ENCODE results near the gene SEC22C. TPM values are rescaled to one million over a fixed set of nuclear protein-coding genes. Genes with fewer than 3 reads are reported as not detected.

Gene SEC22C
- total and polyA plus RNA-seq, 2 of the 4 experiments (the other 2 are of a cell fraction) = 24.0 to 43.9 TPM

DNA sequence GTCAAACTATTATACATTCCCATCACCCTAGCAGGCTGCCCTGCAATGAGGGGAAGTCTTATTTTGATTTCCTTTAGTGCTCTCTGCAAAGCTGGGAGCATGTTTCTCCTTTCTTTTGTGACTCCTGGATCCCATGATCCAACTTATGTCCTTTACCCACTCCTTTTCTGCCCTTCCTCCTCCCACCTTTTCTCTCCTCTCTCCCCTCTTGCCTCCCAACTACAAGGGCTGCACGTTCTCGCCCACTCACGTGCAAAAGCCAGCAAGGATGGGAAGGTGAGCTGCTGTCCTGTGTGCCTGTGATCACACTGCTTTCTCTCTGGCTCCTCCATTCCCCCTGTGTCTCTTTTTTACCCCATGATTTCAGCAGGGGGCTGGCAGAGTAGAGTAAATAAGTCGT lies 73.2 kb downstream of the SEC22C start:
- Histone ChIP-seq H4K20me1 (ENCODE audit: insufficient read depth, low read length) (no peaks in the 10 kb centered on the region), H2AK5ac (ENCODE audit: low read depth, low read length) (no peak overlapping the region), H4K8ac (ENCODE audit: low read depth in 2 of 2, low read length in 2 of 2) (no peak overlapping the region), H2AK9ac (replicated peaks; ENCODE audit: low read depth, low read length, poor library complexity) (no peak overlapping the region), H3K4me3 (ENCODE audit: insufficient read depth, low read depth, low read length) (no peak overlapping the region), H3K14ac (replicated peaks; ENCODE audit: low read depth, low read length) (no peak overlapping the region), H3K36me3 (ENCODE audit: control insufficient read depth, insufficient read depth, low read length) (no peaks in the 10 kb centered on the region), H3K9me1 (ENCODE audit: insufficient read depth, low read length) (no peaks in the 10 kb centered on the region), H3K9me3 (ENCODE audit: control insufficient read depth, insufficient read depth, low read length) (no peaks in the 10 kb centered on the region), H3K9ac (ENCODE audit: low read depth, low read length) (no peak overlapping the region), H4K5ac (ENCODE audit: low read depth, low read length) (no peak overlapping the region), H3K27me3 (ENCODE audit: control insufficient read depth, insufficient read depth, low read length) (peaks cover 33% of the 10 kb centered on the region), H3K18ac (ENCODE audit: low read depth, low read length) (no peak overlapping the region), H2AFZ (replicated peaks; ENCODE audit: low read length, poor library complexity) (no peak overlapping the region), H3K56ac (ENCODE audit: extremely low read depth, insufficient read depth, low read length) (no peak overlapping the region), H3K4me1 (ENCODE audit: control insufficient read depth, insufficient read depth, low read length) (no peaks in the 10 kb centered on the region), H4K91ac (ENCODE audit: insufficient read depth, low read depth, low read length) (no peak overlapping the region), H2BK5ac (ENCODE audit: low read depth, low read length, poor library complexity, severe bottlenecking) (no peak overlapping the region), H3K4ac (ENCODE audit: low read depth, low read length) (no peak overlapping the region), H3K4me2 (ENCODE audit: low read depth, low read length) (no peak overlapping the region), H3K23ac (ENCODE audit: low read depth, low read length) (no peak overlapping the region), H2BK15ac (ENCODE audit: low read depth, low read length) (no peak overlapping the region), H3K27ac (ENCODE audit: insufficient read depth, low read length) (no peak overlapping the region), H2BK120ac (ENCODE audit: low read depth, low read length) (no peak overlapping the region), H2BK20ac (ENCODE audit: low read depth, low read length) (no peak overlapping the region), H3K79me1 (ENCODE audit: low read depth in 1 of 2, low read length in 2 of 2) (no peaks in the 10 kb centered on the region)
- TF ChIP-seq, protein P1, sequence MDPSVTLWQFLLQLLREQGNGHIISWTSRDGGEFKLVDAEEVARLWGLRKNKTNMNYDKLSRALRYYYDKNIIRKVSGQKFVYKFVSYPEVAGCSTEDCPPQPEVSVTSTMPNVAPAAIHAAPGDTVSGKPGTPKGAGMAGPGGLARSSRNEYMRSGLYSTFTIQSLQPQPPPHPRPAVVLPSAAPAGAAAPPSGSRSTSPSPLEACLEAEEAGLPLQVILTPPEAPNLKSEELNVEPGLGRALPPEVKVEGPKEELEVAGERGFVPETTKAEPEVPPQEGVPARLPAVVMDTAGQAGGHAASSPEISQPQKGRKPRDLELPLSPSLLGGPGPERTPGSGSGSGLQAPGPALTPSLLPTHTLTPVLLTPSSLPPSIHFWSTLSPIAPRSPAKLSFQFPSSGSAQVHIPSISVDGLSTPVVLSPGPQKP (IDR thresholded peaks at IDR 0.05; ENCODE audit: borderline replicate concordance, low read depth, low read length) = no peak
- TF ChIP-seq SMC3 (IDR thresholded peaks at IDR 0.05; ENCODE audit: low read depth, low read length) (no peak), MAFK (IDR thresholded peaks at IDR 0.05; ENCODE audit: low read depth, low read length) (no peak), CHD1 (IDR thresholded peaks at IDR 0.05; ENCODE audit: low read depth, low read length) (no peak), FOS (IDR thresholded peaks at IDR 0.05; ENCODE audit: low read depth, low read length) (no peak), RAD21 (IDR thresholded peaks at IDR 0.05; ENCODE audit: low read length) (no peak), BHLHE40 (IDR thresholded peaks at IDR 0.05; ENCODE audit: low read depth, low read length) (no peak), RCOR1 (IDR thresholded peaks at IDR 0.05; ENCODE audit: insufficient replicate concordance, low read length) (no peak), CEBPB (IDR thresholded peaks at IDR 0.05; ENCODE audit: low read depth, low read length) (no peak), POLR2A (IDR thresholded peaks at IDR 0.05; ENCODE audit: low read depth, low read length) (no peak), NFE2L2 (IDR thresholded peaks at IDR 0.05; ENCODE audit: low read depth, low read length) (no peak), RFX5 (IDR thresholded peaks at IDR 0.05; ENCODE audit: low read depth, low read length) (no peak), MAZ (IDR thresholded peaks at IDR 0.05; ENCODE audit: borderline replicate concordance, low read depth, low read length) (no peak), MXI1 (IDR thresholded peaks at IDR 0.05; ENCODE audit: borderline replicate concordance, low read depth, low read length) (no peak)
- TF ChIP-seq, protein P2, sequence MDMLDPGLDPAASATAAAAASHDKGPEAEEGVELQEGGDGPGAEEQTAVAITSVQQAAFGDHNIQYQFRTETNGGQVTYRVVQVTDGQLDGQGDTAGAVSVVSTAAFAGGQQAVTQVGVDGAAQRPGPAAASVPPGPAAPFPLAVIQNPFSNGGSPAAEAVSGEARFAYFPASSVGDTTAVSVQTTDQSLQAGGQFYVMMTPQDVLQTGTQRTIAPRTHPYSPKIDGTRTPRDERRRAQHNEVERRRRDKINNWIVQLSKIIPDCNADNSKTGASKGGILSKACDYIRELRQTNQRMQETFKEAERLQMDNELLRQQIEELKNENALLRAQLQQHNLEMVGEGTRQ (IDR thresholded peaks at IDR 0.05; ENCODE audit: low read depth, low read length) = no peak
- TF ChIP-seq, protein P3, sequence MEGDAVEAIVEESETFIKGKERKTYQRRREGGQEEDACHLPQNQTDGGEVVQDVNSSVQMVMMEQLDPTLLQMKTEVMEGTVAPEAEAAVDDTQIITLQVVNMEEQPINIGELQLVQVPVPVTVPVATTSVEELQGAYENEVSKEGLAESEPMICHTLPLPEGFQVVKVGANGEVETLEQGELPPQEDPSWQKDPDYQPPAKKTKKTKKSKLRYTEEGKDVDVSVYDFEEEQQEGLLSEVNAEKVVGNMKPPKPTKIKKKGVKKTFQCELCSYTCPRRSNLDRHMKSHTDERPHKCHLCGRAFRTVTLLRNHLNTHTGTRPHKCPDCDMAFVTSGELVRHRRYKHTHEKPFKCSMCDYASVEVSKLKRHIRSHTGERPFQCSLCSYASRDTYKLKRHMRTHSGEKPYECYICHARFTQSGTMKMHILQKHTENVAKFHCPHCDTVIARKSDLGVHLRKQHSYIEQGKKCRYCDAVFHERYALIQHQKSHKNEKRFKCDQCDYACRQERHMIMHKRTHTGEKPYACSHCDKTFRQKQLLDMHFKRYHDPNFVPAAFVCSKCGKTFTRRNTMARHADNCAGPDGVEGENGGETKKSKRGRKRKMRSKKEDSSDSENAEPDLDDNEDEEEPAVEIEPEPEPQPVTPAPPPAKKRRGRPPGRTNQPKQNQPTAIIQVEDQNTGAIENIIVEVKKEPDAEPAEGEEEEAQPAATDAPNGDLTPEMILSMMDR (conservative IDR thresholded peaks at IDR 0.05; ENCODE audit: low read depth, low read length) = no peak
- intact Hi-C loops (cut with micrococcal nuclease) (no loop called here), dilution Hi-C loops (cut with HindIII; ENCODE audit: low sequenced_read_pairs, unreplicated experiment) (no loop called here), in situ Hi-C loops (cut with MboI; ENCODE audit: low sequenced_read_pairs) (no loop called here)
- BruUV-seq (replicated peaks) = no TSS peak
- CTCF ChIA-PET = no interaction called here
- DNase-seq (no peak), ATAC-seq (ENCODE audit: low read depth) (no peak)
- WGBS, 2 experiments (ENCODE audit: extremely low coverage in 2 of 2, insufficient read length in 1 of 2) = 20% methylated on average over 1 of the region's 4 CpGs; no CpG with 5 or more reads in 1 of the 2 experiments
- POLR2A ChIA-PET (ENCODE audit: unreplicated experiment) = no interaction called here

All from IMR-90 (cell line).